Natural killer cell (primary cell): ENCODE results near the gene CBX5. TPM values are rescaled to one million over a fixed set of nuclear protein-coding genes. Genes with fewer than 3 reads are reported as not detected.
"Not testable (repeated sequence)": the region's sequence is repeated elsewhere in the genome, so short reads cannot be mapped to it uniquely, and the experiment has no call there.

Experiments used
- ATAC-seq, 3 donors: fragments of 150-1000 bp in 2 of 3; fragments of 200-7000 bp in 1 of 3; cut with Tn5 transposase; 1 replicate in 1 of 3; 2 replicates in 2 of 3; pipeline ENCODE4 v1.10.0; 2021; ENCODE audit warnings: mild to moderate bottlenecking in 2 of 3, moderate library complexity in 2 of 3
- DNase-seq, 2 donors: peaks; one replicate each; pipeline versions ENCODE4 v3.0.0 to v3.0.0-alpha.2; 2013 to 2021; ENCODE audit warnings: mixed read lengths in 1 of 2
- H3K27ac ChIP-seq: one replicate; pipeline ENCODE4 v1.5.1; 2013; ENCODE audit warnings: mild to moderate bottlenecking, low read length
- H3K27me3 ChIP-seq: one replicate; pipeline ENCODE4 v1.6.1; 2013; ENCODE audit warnings: low read length; ENCODE audit not compliant: control insufficient read depth, insufficient read depth
- H3K36me3 ChIP-seq: one replicate; pipeline ENCODE4 v1.6.1; 2013; ENCODE audit warnings: low read length; ENCODE audit not compliant: control insufficient read depth, insufficient read depth
- H3K4me1 ChIP-seq: one replicate; pipeline ENCODE4 v1.6.1; 2013; ENCODE audit warnings: low read length; ENCODE audit not compliant: control insufficient read depth, insufficient read depth
- H3K4me3 ChIP-seq: one replicate; pipeline ENCODE4 v1.5.1; 2013; ENCODE audit warnings: low read length
- H3K9me3 ChIP-seq: one replicate; pipeline ENCODE4 v1.6.1; 2013; ENCODE audit warnings: low read length; ENCODE audit not compliant: control insufficient read depth, insufficient read depth
- H3K27ac Mint-ChIP-seq, 2 donors: one replicate each; pipeline ENCODE4 v1.8.0; 2022; ENCODE audit warnings: mild to moderate bottlenecking in 2 of 2, mixed read lengths in 2 of 2, moderate library complexity in 1 of 2
- H3K27me3 Mint-ChIP-seq, 2 donors: one replicate each; pipeline ENCODE4 v1.8.0; 2022; ENCODE audit warnings: low read depth in 2 of 2, mixed read lengths in 2 of 2
- H3K36me3 Mint-ChIP-seq: one replicate; pipeline ENCODE4 v1.8.0; 2022; ENCODE audit warnings: mixed read lengths
- H3K4me1 Mint-ChIP-seq, 2 donors: one replicate each; pipeline ENCODE4 v1.8.0; 2022; ENCODE audit warnings: mixed read lengths in 2 of 2
- H3K4me3 Mint-ChIP-seq: one replicate; pipeline ENCODE4 v1.8.0; 2022; ENCODE audit warnings: mild to moderate bottlenecking, moderate library complexity, mixed read lengths
- H3K9me3 Mint-ChIP-seq, 2 donors: one replicate each; pipeline ENCODE4 v1.8.0; 2022; ENCODE audit warnings: mixed read lengths in 2 of 2
- CTCF ChIP-seq: fragments of 200-600 bp; IDR thresholded peaks from one replicate; pipeline ENCODE4 v1.8.0; 2022; ENCODE audit warnings: antibody characterized with exemption
- WGBS: methylation state at CpG from one replicate; pipeline ENCODE4 v1.1.7; 2013; ENCODE audit warnings: missing lambda C conversion rate; ENCODE audit not compliant: insufficient coverage; 5-methylcytosine and 5-hydroxymethylcytosine counted together
- intact Hi-C: fragments of 100-400 bp; cut with micrococcal nuclease; formaldehyde crosslinking; loops from one replicate; pipeline ENCODE4 v1.14.2; 2022
- total RNA-seq, 4 donors: library from RNA; stranded (reverse); fragments of 120-200 nt in 1 of 4; gene quantifications; one replicate each; pipeline versions ENCODE4 v1.2.3 to v1.2.4, GENCODE V29; 2013 to 2022

Gene CBX5
- total RNA-seq, 3 donors from 2014 or later (not counting 1 experiment from before 2014, with no cell fraction given) = 30.8 to 42.3 (median 36.5) TPM

- Mint-ChIP-seq H3K27me3 (no peaks in the 10 kb centered on the region), H3K9me3 (no peaks in the 10 kb centered on the region), H3K4me3 (peak within 1 kb of the TSS; percentile 100), H3K36me3 (no peaks in the 10 kb centered on the region), H3K4me1 (peaks cover 21 to 42% of the 10 kb centered on the region in 2 donors), H3K27ac (peak within 1 kb of the TSS; percentile 99)
- Histone ChIP-seq H3K27ac (peak within 1 kb of the TSS; percentile 77), H3K36me3 (no peaks in the 10 kb centered on the region), H3K9me3 (no peaks in the 10 kb centered on the region), H3K4me1 (peaks cover 15% of the 10 kb centered on the region), H3K4me3 (peak within 1 kb of the TSS; percentile 65), H3K27me3 (no peaks in the 10 kb centered on the region)
- WGBS = under 1% methylated on average over 34 of the region's 34 CpGs
- peak; percentile 90 for TF ChIP-seq CTCF
- ATAC-seq (peak; percentile 93 to 98 (median 93)), DNase-seq (peak; percentile 89 to 97)
- intact Hi-C loops = loop anchor here (1.0 to 2.0 kb wide), 3 partner anchors 31 to 44 kb away; partner anchors contain the start of genes CBX5 and HNRNPA1
Measured at GRCh38 chr12:54324617-54325441, 44.9 kb upstream of the CBX5 start, which contains the start of gene COPZ1. Gene COPZ1 (plus strand): TSS chr12:54325131. CDS start chr12:54325164, 33 bp downstream.

- no peak overlapping the region for H3K4me3 ChIP-seq
- Mint-ChIP-seq H3K27me3 (no peaks in the 10 kb centered on the region), H3K4me1 (peaks cover 11 to 20% of the 10 kb centered on the region in 2 donors), H3K9me3 (no peaks in the 10 kb centered on the region), H3K4me3 (no peak overlapping the region), H3K36me3 (no peaks in the 10 kb centered on the region), H3K27ac (no peak overlapping the region)
- peaks cover 12% of the 10 kb centered on the region for H3K4me1 ChIP-seq
- no peak for ATAC-seq
- no peaks in the 10 kb centered on the region for H3K9me3 ChIP-seq
- no peaks in the 10 kb centered on the region for H3K27me3 ChIP-seq
- 89% methylated on average over 5 of the region's 5 CpGs for WGBS
- H3K36me3 ChIP-seq = no peaks in the 10 kb centered on the region
- H3K27ac ChIP-seq = no peak overlapping the region
- no peak for TF ChIP-seq CTCF
- DNase-seq = no peak
- intact Hi-C loops = no loop called here
Measured at GRCh38 chr12:54321363-54321762, 41.4 kb upstream of the CBX5 start.

- H3K27ac Mint-ChIP-seq, H3K36me3 ChIP-seq, H3K4me3 Mint-ChIP-seq, H3K4me1 Mint-ChIP-seq, ATAC-seq, H3K27me3 Mint-ChIP-seq, DNase-seq, H3K27me3 ChIP-seq, H3K36me3 Mint-ChIP-seq, H3K9me3 Mint-ChIP-seq, H3K27ac ChIP-seq, intact Hi-C loops, H3K4me3 ChIP-seq, H3K4me1 ChIP-seq, H3K9me3 ChIP-seq: not testable (repeated sequence)
- 95% methylated on average over 6 of the region's 7 CpGs for WGBS
Measured at GRCh38 chr12:54312309-54312708, 32.4 kb upstream of the CBX5 start.

- Histone ChIP-seq H3K27me3 (no peaks in the 10 kb centered on the region), H3K36me3 (no peaks in the 10 kb centered on the region), H3K4me1 (peaks cover 12% of the 10 kb centered on the region), H3K4me3 (no peak overlapping the region), H3K9me3 (no peaks in the 10 kb centered on the region), H3K27ac (no peak overlapping the region)
- no peaks in the 10 kb centered on the region for H3K27me3 Mint-ChIP-seq
- H3K9me3 Mint-ChIP-seq = no peaks in the 10 kb centered on the region
- WGBS = 50% methylated on average over 1 of the region's 2 CpGs
- no peak for ATAC-seq
- H3K36me3 Mint-ChIP-seq = no peaks in the 10 kb centered on the region
- no peak for DNase-seq
- H3K4me3 Mint-ChIP-seq = no peak overlapping the region
- TF ChIP-seq CTCF = no peak
- intact Hi-C loops = no loop called here
- H3K4me1 Mint-ChIP-seq = peaks cover 11 to 14% of the 10 kb centered on the region in 2 donors
- no peak overlapping the region for H3K27ac Mint-ChIP-seq
Measured at GRCh38 chr12:54311051-54311450, 31.1 kb upstream of the CBX5 start.
